HG03108 (cell line): ENCODE results near the gene APLP1.
"Not testable (repeated sequence)": the region's sequence is repeated elsewhere in the genome, so short reads cannot be mapped to it uniquely, and the experiment has no call there.

ENCODE experiments used
- ATAC-seq: cut with Tn5 transposase; IDR thresholded peaks from one replicate; pipeline ENCODE4 v1.9.1; 2021; ENCODE audit warnings: moderate library complexity; ENCODE audit not compliant: unreplicated experiment

Gene APLP1

GRCh38 chr19:35852029-35852780, 16.2 kb upstream of the APLP1 start, which contains the start of gene NPHS1:
TSS of gene NPHS1 (minus strand) at chr19:35852504. CDS start at chr19:35851837, 667 bp downstream.
- no peak for ATAC-seq

- ATAC-seq = no peak
Observed at GRCh38 chr19:35853038-35853756, 15.2 kb upstream of the APLP1 start.

GRCh38 chr19:35856546-35857149, 11.7 kb upstream of the APLP1 start, which contains the start of gene KIRREL2:
TSS of gene KIRREL2 (plus strand) at chr19:35856911. CDS start at chr19:35857120, 209 bp downstream.
- no peak for ATAC-seq

GRCh38 chr19:35858311-35858710, 10.1 kb upstream of the APLP1 start:
- ATAC-seq = no peak

GRCh38 chr19:35859414-35859813, 9.0 kb upstream of the APLP1 start:
- ATAC-seq = no peak

GRCh38 chr19:35860436-35860817, 7.9 kb upstream of the APLP1 start:
- no peak for ATAC-seq

GRCh38 chr19:35860818-35861639, 7.3 kb upstream of the APLP1 start:
- ATAC-seq = no peak

- no peak for ATAC-seq
Observed at GRCh38 chr19:35861640-35862160, 6.7 kb upstream of the APLP1 start.

- ATAC-seq = no peak
Observed at GRCh38 chr19:35862528-35862927, 5.8 kb upstream of the APLP1 start.

GRCh38 chr19:35863018-35863417, 5.4 kb upstream of the APLP1 start:
- no peak for ATAC-seq

GRCh38 chr19:35868823-35869326, 501 bp downstream of the APLP1 start:
- no peak for ATAC-seq

GRCh38 chr19:35869327-35870123, 1.2 kb downstream of the APLP1 start:
- ATAC-seq = no peak

GRCh38 chr19:35870124-35870736, 1.9 kb downstream of the APLP1 start:
- not testable (repeated sequence) for ATAC-seq

GRCh38 chr19:35870798-35871197, 2.4 kb downstream of the APLP1 start:
- ATAC-seq = no peak

GRCh38 chr19:35871611-35872010, 3.2 kb downstream of the APLP1 start:
- ATAC-seq = no peak

- ATAC-seq = no peak
Observed at GRCh38 chr19:35872180-35872579, 3.8 kb downstream of the APLP1 start.

GRCh38 chr19:35874392-35874930, 6.1 kb downstream of the APLP1 start:
- no peak for ATAC-seq

- ATAC-seq = no peak
Observed at GRCh38 chr19:35879068-35879467, 10.7 kb downstream of the APLP1 start.

GRCh38 chr19:35879770-35880317, 11.5 kb downstream of the APLP1 start:
- no peak for ATAC-seq
